Measurements from ENCODE around the gene SH3PXD2A.

SH3PXD2A gene

GRCh38 chr10:103692436-103692951, 162.9 kb downstream of the SH3PXD2A start:
- H3K4me3 ChIP-seq (ENCODE audit: low read depth, low read length): peak overlapping the region; percentile 33

GRCh38 chr10:103691723-103692435, 163.5 kb downstream of the SH3PXD2A start:
- no peak overlapping the region for H3K4me3 ChIP-seq (ENCODE audit: low read depth, low read length)

- no peak overlapping the region for H3K4me3 ChIP-seq (ENCODE audit: low read depth, low read length)
Measured at GRCh38 chr10:103691267-103691666, 164.1 kb downstream of the SH3PXD2A start.

- no peak overlapping the region for H3K4me3 ChIP-seq (ENCODE audit: low read depth, low read length)
Measured at GRCh38 chr10:103690281-103690680, 165.1 kb downstream of the SH3PXD2A start.

- no peak overlapping the region for H3K4me3 ChIP-seq (ENCODE audit: low read depth, low read length)
Measured at GRCh38 chr10:103688491-103688890, 166.9 kb downstream of the SH3PXD2A start.

- no peak overlapping the region for H3K4me3 ChIP-seq (ENCODE audit: low read depth, low read length)
Measured at GRCh38 chr10:103687718-103688117, 167.7 kb downstream of the SH3PXD2A start.

- H3K4me3 ChIP-seq (ENCODE audit: low read depth, low read length): no peak overlapping the region
Measured at GRCh38 chr10:103687172-103687571, 168.2 kb downstream of the SH3PXD2A start.

- H3K4me3 ChIP-seq (ENCODE audit: low read depth, low read length): no peak overlapping the region
Measured at GRCh38 chr10:103685880-103686669, 169.3 kb downstream of the SH3PXD2A start.

GRCh38 chr10:103683851-103684250, 171.5 kb downstream of the SH3PXD2A start:
- H3K4me3 ChIP-seq (ENCODE audit: low read depth, low read length): no peak overlapping the region

- H3K4me3 ChIP-seq (ENCODE audit: low read depth, low read length): no peak overlapping the region
Measured at GRCh38 chr10:103682631-103683030, 172.7 kb downstream of the SH3PXD2A start.

- H3K4me3 ChIP-seq (ENCODE audit: low read depth, low read length): no peak overlapping the region
Measured at GRCh38 chr10:103681617-103682399, 173.6 kb downstream of the SH3PXD2A start.

GRCh38 chr10:103680869-103681236, 174.5 kb downstream of the SH3PXD2A start:
- no peak overlapping the region for H3K4me3 ChIP-seq (ENCODE audit: low read depth, low read length)

GRCh38 chr10:103679096-103679790, 176.1 kb downstream of the SH3PXD2A start:
- no peak overlapping the region for H3K4me3 ChIP-seq (ENCODE audit: low read depth, low read length)

GRCh38 chr10:103678178-103678526, 177.2 kb downstream of the SH3PXD2A start:
- no peak overlapping the region for H3K4me3 ChIP-seq (ENCODE audit: low read depth, low read length)

- H3K4me3 ChIP-seq (ENCODE audit: low read depth, low read length): no peak overlapping the region
Measured at GRCh38 chr10:103677486-103678177, 177.7 kb downstream of the SH3PXD2A start.

GRCh38 chr10:103676851-103677417, 178.4 kb downstream of the SH3PXD2A start:
- H3K4me3 ChIP-seq (ENCODE audit: low read depth, low read length): no peak overlapping the region

- no peak overlapping the region for H3K4me3 ChIP-seq (ENCODE audit: low read depth, low read length)
Measured at GRCh38 chr10:103676058-103676785, 179.2 kb downstream of the SH3PXD2A start.

GRCh38 chr10:103673606-103674005, 181.8 kb downstream of the SH3PXD2A start:
- no peak overlapping the region for H3K4me3 ChIP-seq (ENCODE audit: low read depth, low read length)

- no peak overlapping the region for H3K4me3 ChIP-seq (ENCODE audit: low read depth, low read length)
Measured at GRCh38 chr10:103672345-103672744, 183.0 kb downstream of the SH3PXD2A start.

Measured in iPS-11a (cell line).